NCI-H345 (cell line): Measurements from ENCODE around the gene PRKN.

Source experiments
- DNase-seq: peaks from one replicate; lab custom pipeline; 2025; lab: John Stamatoyannopoulos, UW

Gene PRKN

GRCh38 chr6:162727322-162728182, at the start of gene PRKN, which contains the start of gene PACRG:
Gene PRKN, minus strand, starts transcription at chr6:162727766.
Gene PACRG, plus strand, starts transcription at chr6:162727974.
- DNase-seq, result peak; percentile 91

- no peak for DNase-seq
Observed at GRCh38 chr6:162777091-162777490, 49.5 kb upstream of the PRKN start.

GRCh38 chr6:162773996-162774395, 46.4 kb upstream of the PRKN start:
- DNase-seq, result no peak

GRCh38 chr6:162772466-162772865, 44.9 kb upstream of the PRKN start:
- no peak for DNase-seq

- DNase-seq, result no peak
Observed at GRCh38 chr6:162770955-162771354, 43.4 kb upstream of the PRKN start.

- no peak for DNase-seq
Observed at GRCh38 chr6:162770136-162770535, 42.6 kb upstream of the PRKN start.

- no peak for DNase-seq
Observed at GRCh38 chr6:162753775-162754174, 26.2 kb upstream of the PRKN start.

GRCh38 chr6:162751211-162751859, 23.8 kb upstream of the PRKN start:
- DNase-seq, result no peak

- no peak for DNase-seq
Observed at GRCh38 chr6:162750776-162751175, 23.2 kb upstream of the PRKN start.

GRCh38 chr6:162736961-162737360, 9.4 kb upstream of the PRKN start:
- DNase-seq, result no peak

GRCh38 chr6:162733489-162733888, 5.9 kb upstream of the PRKN start:
- DNase-seq, result no peak

GRCh38 chr6:162730502-162730901, 2.9 kb upstream of the PRKN start:
- DNase-seq, result no peak

GRCh38 chr6:162728706-162729105, 1.1 kb upstream of the PRKN start:
- DNase-seq, result no peak

- no peak for DNase-seq
Observed at GRCh38 chr6:162728197-162728596, 631 bp upstream of the PRKN start.

GRCh38 chr6:162726947-162727321, 632 bp downstream of the PRKN start:
- DNase-seq, result no peak

GRCh38 chr6:162722633-162723032, 4.9 kb downstream of the PRKN start:
- DNase-seq, result no peak

- DNase-seq, result no peak
Observed at GRCh38 chr6:162722226-162722625, 5.3 kb downstream of the PRKN start.

- no peak for DNase-seq
Observed at GRCh38 chr6:162721404-162721687, 6.2 kb downstream of the PRKN start.

- DNase-seq, result no peak
Observed at GRCh38 chr6:162719528-162719927, 8.0 kb downstream of the PRKN start.

- DNase-seq, result no peak
Observed at GRCh38 chr6:162715601-162716000, 12.0 kb downstream of the PRKN start.

GRCh38 chr6:162713974-162714780, 13.4 kb downstream of the PRKN start:
- DNase-seq, result no peak

- no peak for DNase-seq
Observed at GRCh38 chr6:162712694-162713093, 14.9 kb downstream of the PRKN start.

GRCh38 chr6:162711376-162711775, 16.2 kb downstream of the PRKN start:
- DNase-seq, result no peak
